Suprapubic skin (tissue), 4 donors: Measurements from ENCODE around the gene RTN4IP1.

Source experiments
- POLR2A ChIP-seq, 2 donors: fragments of 450-650 bp; IDR thresholded peaks; one replicate each; pipeline ENCODE4 v1.6.1; 2017; ENCODE audit warnings: antibody characterized with exemption in 2 of 2, mild to moderate bottlenecking in 2 of 2, moderate library complexity in 2 of 2
- POLR2AphosphoS5 ChIP-seq, 3 donors: sonication (generic); formaldehyde crosslinking; IDR thresholded peaks; one replicate each; pipeline ENCODE4 v1.6.1; 2017; ENCODE audit warnings: antibody characterized with exemption in 3 of 3
- TF ChIP-seq, protein P1 (sequence below), 2 donors: fragments of 200-600 bp in 1 of 2; fragments of 450-650 bp in 1 of 2; sonication (generic) in 1 of 2; IDR thresholded peaks; one replicate each; pipeline ENCODE4 v1.5.1; 2016 to 2019; ENCODE audit warnings: antibody characterized with exemption in 2 of 2, mild to moderate bottlenecking in 1 of 2, moderate library complexity in 1 of 2

- TF ChIP-seq POLR2A (IDR thresholded peaks at IDR 0.05) = no peak
- TF ChIP-seq, protein P1, sequence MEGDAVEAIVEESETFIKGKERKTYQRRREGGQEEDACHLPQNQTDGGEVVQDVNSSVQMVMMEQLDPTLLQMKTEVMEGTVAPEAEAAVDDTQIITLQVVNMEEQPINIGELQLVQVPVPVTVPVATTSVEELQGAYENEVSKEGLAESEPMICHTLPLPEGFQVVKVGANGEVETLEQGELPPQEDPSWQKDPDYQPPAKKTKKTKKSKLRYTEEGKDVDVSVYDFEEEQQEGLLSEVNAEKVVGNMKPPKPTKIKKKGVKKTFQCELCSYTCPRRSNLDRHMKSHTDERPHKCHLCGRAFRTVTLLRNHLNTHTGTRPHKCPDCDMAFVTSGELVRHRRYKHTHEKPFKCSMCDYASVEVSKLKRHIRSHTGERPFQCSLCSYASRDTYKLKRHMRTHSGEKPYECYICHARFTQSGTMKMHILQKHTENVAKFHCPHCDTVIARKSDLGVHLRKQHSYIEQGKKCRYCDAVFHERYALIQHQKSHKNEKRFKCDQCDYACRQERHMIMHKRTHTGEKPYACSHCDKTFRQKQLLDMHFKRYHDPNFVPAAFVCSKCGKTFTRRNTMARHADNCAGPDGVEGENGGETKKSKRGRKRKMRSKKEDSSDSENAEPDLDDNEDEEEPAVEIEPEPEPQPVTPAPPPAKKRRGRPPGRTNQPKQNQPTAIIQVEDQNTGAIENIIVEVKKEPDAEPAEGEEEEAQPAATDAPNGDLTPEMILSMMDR (IDR thresholded peaks at IDR 0.05) = no peak
- no peak for TF ChIP-seq POLR2AphosphoS5 (IDR thresholded peaks at IDR 0.05)
These were observed 88.4 kb downstream of the RTN4IP1 start for GRCh38 chr6:106540907-106541306.
